Measurements from ENCODE around the gene LDLRAD1.
"Not testable (repeated sequence)": the region's sequence is repeated elsewhere in the genome, so short reads cannot be mapped to it uniquely, and the experiment has no call there.

Gene LDLRAD1, protein sequence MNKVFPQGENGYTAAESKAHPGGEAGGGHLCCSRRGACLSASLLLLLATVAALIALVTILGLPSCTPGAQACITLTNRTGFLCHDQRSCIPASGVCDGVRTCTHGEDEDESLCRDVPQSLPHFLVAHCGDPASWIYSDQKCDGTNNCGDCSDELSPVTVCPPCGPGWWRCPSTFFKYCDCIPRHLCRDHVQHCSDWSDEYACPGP

DNA sequence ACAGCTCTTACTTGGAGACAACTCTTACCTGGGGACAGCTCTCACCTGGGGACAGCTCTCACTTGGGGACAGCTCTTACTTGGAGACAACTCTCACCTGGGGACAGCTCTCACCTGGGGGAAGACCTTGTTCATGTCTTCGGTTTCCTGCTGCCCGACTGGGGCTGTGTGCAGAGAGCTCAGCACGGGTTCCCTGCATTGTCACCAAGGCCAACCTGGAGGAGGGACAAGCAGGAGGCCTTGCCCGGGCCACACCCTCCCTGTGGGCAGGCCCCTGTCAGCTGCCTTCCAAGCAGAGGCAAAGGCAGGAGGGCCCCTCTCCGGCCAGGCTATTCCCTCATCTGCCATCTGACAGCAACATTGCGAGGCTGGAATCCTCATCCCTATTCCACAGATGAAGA is at the start of gene LDLRAD1:
Gene LDLRAD1 (minus strand): TSS at position 208 of the 400 bp plus-strand sequence. CDS start 74 bp downstream, at position 134.
- no peak for DNase-seq (ENCODE audit: extremely low read depth in 1 of 2, low read depth in 1 of 2)

DNA sequence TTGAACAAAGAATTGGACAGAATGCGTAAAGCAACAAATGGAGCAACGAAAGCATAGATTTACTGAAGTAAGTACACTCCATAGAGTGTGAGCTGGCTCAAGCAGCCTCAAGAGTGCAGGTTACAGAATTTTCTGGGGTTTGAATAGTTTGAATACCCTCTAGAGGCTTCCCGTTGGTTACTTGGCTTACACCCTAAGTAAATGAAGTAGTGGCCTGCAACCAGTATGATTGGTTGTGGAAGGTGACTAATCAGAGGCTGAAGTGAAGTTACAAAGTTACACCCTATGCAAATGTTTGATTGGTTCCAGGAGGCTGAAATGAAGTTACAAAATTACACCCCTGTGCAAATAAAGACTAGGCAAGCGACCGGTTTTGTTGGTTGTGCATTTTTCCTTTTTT is 46.3 kb upstream of the LDLRAD1 start:
- DNase-seq (ENCODE audit: extremely low read depth in 1 of 2, low read depth in 1 of 2): no peak

DNA sequence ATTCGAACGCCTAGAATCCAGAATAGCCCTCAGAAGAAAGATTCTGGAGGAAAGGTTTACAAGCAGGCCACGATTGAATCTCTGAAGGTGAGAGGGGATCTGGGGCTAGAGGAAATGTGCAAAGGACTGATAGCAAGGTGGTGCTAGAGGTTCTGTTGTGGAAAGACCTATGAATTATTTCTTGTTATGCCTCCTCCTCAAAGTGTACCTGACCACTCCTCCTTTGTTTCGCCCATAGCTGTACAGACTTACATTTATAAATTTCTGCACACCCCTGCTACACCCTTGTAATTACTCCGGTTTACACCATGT is 36.4 kb upstream of the LDLRAD1 start:
- DNase-seq (ENCODE audit: extremely low read depth in 1 of 2, low read depth in 1 of 2): no peak

- no peak for DNase-seq (ENCODE audit: extremely low read depth in 1 of 2, low read depth in 1 of 2)
Observed at GRCh38 chr1:54053745-54054437, 35.9 kb upstream of the LDLRAD1 start.

DNA sequence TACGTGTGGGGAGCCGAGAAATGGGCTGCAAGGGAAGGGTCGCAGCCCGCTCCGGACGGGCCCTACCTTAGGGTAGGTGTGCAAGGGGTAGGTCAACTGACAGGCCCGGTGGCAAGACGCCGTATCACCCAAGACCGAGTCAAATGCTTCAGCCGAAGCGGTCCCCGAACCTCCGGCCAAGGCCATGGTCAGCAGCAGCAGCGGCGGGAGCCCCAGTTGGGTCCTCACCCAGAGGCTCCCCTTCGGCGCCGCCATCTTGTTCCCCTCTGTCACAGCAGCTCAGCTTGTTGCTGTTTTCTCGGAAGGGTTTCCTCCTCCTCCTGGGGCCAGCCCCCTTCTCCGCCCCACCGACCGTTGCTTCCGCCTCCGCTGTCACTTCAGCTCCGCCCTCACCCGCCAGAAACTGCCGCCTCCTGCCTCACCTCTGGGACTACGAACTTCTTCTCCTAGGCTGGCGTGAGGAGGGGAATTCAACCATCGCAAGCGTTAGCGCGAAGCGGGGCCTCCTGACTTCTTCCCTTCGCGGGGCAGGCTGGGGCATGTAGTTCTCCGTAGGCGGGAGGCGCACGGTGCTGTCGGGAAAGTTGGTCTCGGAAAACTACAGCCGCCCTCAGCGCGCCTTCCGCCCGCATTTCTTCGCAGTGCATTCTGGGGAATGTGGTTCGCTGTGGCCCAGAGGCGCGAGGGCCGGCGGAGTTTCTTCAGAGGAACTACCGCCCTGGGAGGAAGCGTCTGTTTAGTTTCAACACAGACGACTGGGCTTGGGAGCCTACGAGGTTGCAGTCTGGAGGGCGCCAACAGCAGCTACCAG is 35.2 kb upstream of the LDLRAD1 start, which contains the start of the genes TCEANC2 and TMEM59:
Gene TCEANC2 (plus strand): TSS at position 675 of the 811 bp plus-strand sequence. CDS start 815 bp downstream, outside the sequence.
Gene TMEM59 (minus strand): TSS at position 271 of the 811 bp plus-strand sequence. CDS start 16 bp downstream, at position 255.
- DNase-seq (ENCODE audit: extremely low read depth in 1 of 2, low read depth in 1 of 2): peak; percentile 94 to 97

GRCh38 chr1:54052431-54052933 is 34.5 kb upstream of the LDLRAD1 start:
- peak in 1 of 2 donors; percentile 17 for DNase-seq (ENCODE audit: extremely low read depth in 1 of 2, low read depth in 1 of 2)

DNA sequence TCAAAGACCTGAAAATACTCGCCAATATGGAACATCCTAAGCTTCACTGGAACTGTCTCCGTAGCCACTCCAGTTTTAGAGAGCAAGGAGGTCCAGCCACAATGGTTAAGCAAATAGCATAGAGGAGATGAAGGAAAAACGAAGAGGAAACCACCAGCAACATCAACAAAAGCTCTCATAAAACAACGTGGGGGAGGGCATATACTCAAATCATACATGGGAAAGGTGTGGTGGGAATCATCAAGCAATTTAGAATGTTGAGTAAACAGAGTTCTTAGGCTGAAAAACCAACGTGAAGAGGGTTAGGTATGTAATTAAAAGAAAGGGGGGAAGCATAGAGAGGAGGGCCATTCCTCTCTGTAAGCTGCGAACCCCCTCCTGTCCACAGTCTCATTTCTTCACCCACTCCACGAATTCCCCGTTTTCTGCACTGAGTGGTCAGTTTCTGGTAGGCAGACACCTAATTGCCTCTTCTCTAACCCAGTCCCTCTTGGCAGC is 34.0 kb upstream of the LDLRAD1 start:
- no peak for DNase-seq (ENCODE audit: extremely low read depth in 1 of 2, low read depth in 1 of 2)

DNA sequence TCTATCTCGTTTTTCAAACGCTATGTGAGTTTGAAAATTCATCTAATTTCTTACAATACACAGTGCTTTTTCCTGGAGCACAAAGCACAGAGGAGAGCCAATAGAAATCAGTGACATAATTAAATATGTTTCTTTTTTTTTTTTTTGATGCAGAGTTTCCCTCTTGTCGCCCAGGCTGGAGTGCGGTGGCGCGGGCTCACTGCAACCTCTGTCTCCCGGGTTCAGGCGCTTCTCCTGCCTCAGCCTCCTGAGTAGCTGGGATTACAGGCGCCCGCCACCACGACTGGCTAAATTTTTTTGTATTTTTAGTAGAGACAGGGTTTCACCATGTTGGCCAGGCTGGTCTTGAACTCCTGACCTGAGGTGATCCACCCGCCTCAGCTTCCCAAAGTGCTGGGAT is 32.4 kb upstream of the LDLRAD1 start:
- not testable (repeated sequence) for DNase-seq (ENCODE audit: extremely low read depth in 1 of 2, low read depth in 1 of 2)

GRCh38 chr1:54047384-54048305 is 29.7 kb upstream of the LDLRAD1 start:
- no peak for DNase-seq (ENCODE audit: extremely low read depth in 1 of 2, low read depth in 1 of 2)

GRCh38 chr1:54046671-54047383 is 28.8 kb upstream of the LDLRAD1 start:
- DNase-seq (ENCODE audit: extremely low read depth in 1 of 2, low read depth in 1 of 2): no peak

- DNase-seq (ENCODE audit: extremely low read depth in 1 of 2, low read depth in 1 of 2): no peak
Observed at GRCh38 chr1:54045496-54045895, 27.5 kb upstream of the LDLRAD1 start.

GRCh38 chr1:54041806-54042205 is 23.8 kb upstream of the LDLRAD1 start:
- DNase-seq (ENCODE audit: extremely low read depth in 1 of 2, low read depth in 1 of 2): no peak

DNA sequence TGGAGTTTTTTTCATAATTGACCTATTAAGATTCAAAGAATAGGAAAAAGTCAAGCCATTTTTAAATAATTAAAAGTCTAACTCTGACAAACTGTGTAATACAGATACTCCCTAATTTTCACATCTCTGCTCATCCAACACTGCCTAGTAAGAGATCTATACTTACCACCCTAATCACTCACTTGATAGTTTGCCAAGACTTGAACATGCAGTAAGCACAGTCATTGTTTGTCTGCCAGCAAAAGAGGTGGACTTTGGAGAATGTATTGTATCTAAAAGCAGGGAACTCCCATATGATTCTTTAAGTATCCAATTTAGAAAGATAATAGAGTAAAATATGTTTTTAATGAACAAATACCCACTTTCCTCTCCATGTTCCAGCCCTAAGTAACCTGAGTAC is 19.5 kb upstream of the LDLRAD1 start:
- DNase-seq (ENCODE audit: extremely low read depth in 1 of 2, low read depth in 1 of 2): no peak

- DNase-seq (ENCODE audit: extremely low read depth in 1 of 2, low read depth in 1 of 2): no peak
Observed at GRCh38 chr1:54028306-54029251, 10.6 kb upstream of the LDLRAD1 start.

DNA sequence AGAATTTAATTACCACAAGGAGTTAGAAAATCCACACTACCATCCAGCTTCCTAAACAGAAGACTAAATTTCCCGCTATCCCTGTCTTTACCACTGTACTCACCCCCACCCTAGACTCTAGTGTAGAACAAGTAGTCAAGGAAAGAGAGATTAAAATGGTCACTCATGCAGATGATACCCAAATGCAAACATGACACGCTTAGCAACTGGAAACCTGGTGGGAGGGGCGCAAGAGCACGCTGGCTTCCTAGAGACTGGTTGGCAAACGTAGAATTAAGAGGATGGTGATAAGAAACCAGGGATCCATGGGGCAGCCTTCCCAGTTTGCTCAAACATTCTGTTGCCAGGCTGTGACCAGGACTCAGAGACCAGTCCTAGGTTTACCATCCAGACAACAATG is 9.9 kb upstream of the LDLRAD1 start:
- no peak for DNase-seq (ENCODE audit: extremely low read depth in 1 of 2, low read depth in 1 of 2)

- not testable (repeated sequence) for DNase-seq (ENCODE audit: extremely low read depth in 1 of 2, low read depth in 1 of 2)
Observed at GRCh38 chr1:54024811-54025210, 6.8 kb upstream of the LDLRAD1 start.

DNA sequence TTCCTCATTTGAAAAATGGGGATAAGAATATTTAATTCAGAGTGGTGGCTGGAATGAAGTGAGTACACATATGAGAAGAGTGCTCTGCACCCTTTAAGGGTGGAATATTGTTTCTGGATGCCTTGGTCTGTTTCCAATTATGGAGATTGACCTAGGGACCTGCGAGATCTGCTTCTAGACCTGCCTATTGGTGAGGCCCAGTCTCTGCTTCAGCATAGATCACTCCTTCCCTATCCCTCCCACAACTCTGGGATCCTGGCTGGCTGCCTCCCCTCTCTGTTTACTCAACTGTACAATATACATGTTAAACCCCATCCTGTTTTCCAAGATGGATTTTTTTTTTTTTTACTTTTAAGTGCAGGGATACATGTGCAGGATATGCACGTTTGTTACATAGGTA is 6.4 kb upstream of the LDLRAD1 start:
- DNase-seq (ENCODE audit: extremely low read depth in 1 of 2, low read depth in 1 of 2): no peak

DNA sequence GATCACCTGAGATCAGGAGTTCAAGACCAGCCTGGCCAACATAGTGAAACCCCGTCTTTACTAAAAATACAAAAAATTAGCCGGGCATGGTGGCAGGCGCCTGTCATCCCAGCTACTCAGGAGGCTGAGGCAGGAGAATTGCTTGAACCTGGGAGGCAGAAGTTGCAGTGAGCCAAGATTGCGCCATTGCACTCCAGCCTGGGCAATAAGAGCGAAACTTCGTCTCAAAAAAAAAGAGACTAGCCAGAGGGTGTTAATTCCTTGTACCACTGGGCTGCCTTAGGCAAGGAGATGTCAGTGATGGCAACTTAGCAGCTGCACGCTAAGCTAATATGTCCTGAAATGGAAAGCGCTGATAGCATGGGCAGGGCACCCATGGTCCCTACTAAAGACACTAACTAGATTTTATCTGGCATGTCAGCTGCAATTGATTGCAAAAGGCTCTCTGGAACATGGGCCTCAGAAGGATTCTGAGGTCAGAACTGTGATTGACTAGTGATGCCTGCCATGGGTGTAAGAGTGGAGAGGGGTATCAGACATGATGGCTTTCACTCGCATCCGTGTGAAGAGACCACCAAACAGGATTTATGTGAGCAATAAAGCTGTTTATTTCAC is 1.7 kb upstream of the LDLRAD1 start:
- DNase-seq (ENCODE audit: extremely low read depth in 1 of 2, low read depth in 1 of 2): not testable (repeated sequence)

All from stimulated activated CD8-positive, alpha-beta memory T cell treated with anti-CD3 and anti-CD28 coated beads, Interleukin-7, amount 100 ng/mL, for 48 hours (primary cell).